Parathyroid adenoma (tissue), 2 donors: ENCODE results near the gene RGS1.

ENCODE experiments used
- H2AFZ ChIP-seq: fragments of 300-600 bp; sonication (generic); one replicate; pipeline ENCODE4 v1.7.0; 2017; ENCODE audit warnings: antibody characterized with exemption, mild to moderate bottlenecking
- H3K27ac ChIP-seq: fragments of 300-600 bp; sonication (generic); one replicate; pipeline ENCODE4 v1.7.0; 2017
- H3K27me3 ChIP-seq: fragments of 300-600 bp; sonication (generic); one replicate; pipeline ENCODE4 v1.7.0; 2017; ENCODE audit warnings: low read length; ENCODE audit not compliant: control insufficient read depth, insufficient read depth
- H3K36me3 ChIP-seq: fragments of 300-600 bp; sonication (generic); one replicate; pipeline ENCODE4 v1.7.0; 2017; ENCODE audit warnings: low read length; ENCODE audit not compliant: control insufficient read depth, insufficient read depth
- H3K4me1 ChIP-seq: fragments of 300-600 bp; sonication (generic); one replicate; pipeline ENCODE4 v1.7.0; 2017; ENCODE audit warnings: control low read depth
- H3K4me2 ChIP-seq: fragments of 300-600 bp; sonication (generic); one replicate; pipeline ENCODE4 v1.7.0; 2017; ENCODE audit warnings: low read length
- H3K4me3 ChIP-seq: fragments of 300-600 bp; sonication (generic); one replicate; pipeline ENCODE4 v1.7.0; 2017; ENCODE audit warnings: low read depth, low read length
- H3K79me2 ChIP-seq: fragments of 300-600 bp; sonication (generic); one replicate; pipeline ENCODE4 v1.7.0; 2017; ENCODE audit warnings: control low read depth
- H3K9ac ChIP-seq: fragments of 300-600 bp; sonication (generic); one replicate; pipeline ENCODE4 v1.7.0; 2017; ENCODE audit warnings: mild to moderate bottlenecking
- H3K9me3 ChIP-seq: fragments of 300-600 bp; sonication (generic); one replicate; pipeline ENCODE4 v1.7.0; 2017; ENCODE audit warnings: low read length; ENCODE audit not compliant: control insufficient read depth
- CTCF ChIP-seq: fragments of 300-600 bp; sonication (generic); IDR thresholded peaks from one replicate; pipeline ENCODE4 v1.7.0; 2017; ENCODE audit warnings: antibody characterized with exemption, mild to moderate bottlenecking
- donor health status: primary hyperparathyroidism.

RGS1 gene

GRCh38 chr1:192559115-192560006 is 16.2 kb upstream of the RGS1 start:
- H3K27ac ChIP-seq = no peak overlapping the region
- no peaks in the 10 kb centered on the region for H3K36me3 ChIP-seq
- H3K4me3 ChIP-seq = no peak overlapping the region
- H3K4me1 ChIP-seq = no peaks in the 10 kb centered on the region
- no peak for TF ChIP-seq CTCF
- H2AFZ ChIP-seq = no peak overlapping the region
- no peak overlapping the region for H3K4me2 ChIP-seq
- no peaks in the 10 kb centered on the region for H3K9me3 ChIP-seq
- H3K79me2 ChIP-seq = no peaks in the 10 kb centered on the region
- H3K27me3 ChIP-seq = no peaks in the 10 kb centered on the region
- H3K9ac ChIP-seq = no peak overlapping the region

- no peak for TF ChIP-seq CTCF
- Histone ChIP-seq H3K4me2 (no peak overlapping the region), H3K4me3 (no peak overlapping the region), H2AFZ (no peak overlapping the region), H3K36me3 (no peaks in the 10 kb centered on the region), H3K4me1 (no peaks in the 10 kb centered on the region), H3K9ac (no peak overlapping the region), H3K79me2 (no peaks in the 10 kb centered on the region), H3K27me3 (no peaks in the 10 kb centered on the region), H3K27ac (no peak overlapping the region), H3K9me3 (no peaks in the 10 kb centered on the region)
These were observed 14.3 kb upstream of the RGS1 start for GRCh38 chr1:192561301-192561700.

- H3K9ac ChIP-seq = no peak overlapping the region
- no peaks in the 10 kb centered on the region for H3K4me1 ChIP-seq
- no peak overlapping the region for H3K4me3 ChIP-seq
- H3K27me3 ChIP-seq = no peaks in the 10 kb centered on the region
- H3K4me2 ChIP-seq = no peak overlapping the region
- H3K79me2 ChIP-seq = no peaks in the 10 kb centered on the region
- H3K27ac ChIP-seq = no peak overlapping the region
- no peaks in the 10 kb centered on the region for H3K36me3 ChIP-seq
- no peak overlapping the region for H2AFZ ChIP-seq
- H3K9me3 ChIP-seq = no peaks in the 10 kb centered on the region
- no peak for TF ChIP-seq CTCF
These were observed 12.4 kb upstream of the RGS1 start for GRCh38 chr1:192563129-192563528.

- Histone ChIP-seq H3K4me3 (no peak overlapping the region), H3K4me1 (no peaks in the 10 kb centered on the region), H3K9ac (no peak overlapping the region), H3K9me3 (no peaks in the 10 kb centered on the region), H2AFZ (no peak overlapping the region), H3K27me3 (no peaks in the 10 kb centered on the region), H3K36me3 (no peaks in the 10 kb centered on the region), H3K4me2 (no peak overlapping the region), H3K27ac (no peak overlapping the region), H3K79me2 (no peaks in the 10 kb centered on the region)
- TF ChIP-seq CTCF = no peak
These were observed 11.5 kb upstream of the RGS1 start for GRCh38 chr1:192564099-192564498.

- Histone ChIP-seq H3K9me3 (no peaks in the 10 kb centered on the region), H3K9ac (no peak overlapping the region), H3K4me2 (no peak overlapping the region), H2AFZ (no peak overlapping the region), H3K36me3 (no peaks in the 10 kb centered on the region), H3K79me2 (no peaks in the 10 kb centered on the region), H3K4me3 (no peak overlapping the region), H3K27me3 (no peaks in the 10 kb centered on the region), H3K4me1 (no peaks in the 10 kb centered on the region), H3K27ac (no peak overlapping the region)
- TF ChIP-seq CTCF = no peak
These were observed 9.6 kb upstream of the RGS1 start for GRCh38 chr1:192565946-192566345.
